Mammary epithelial cell (primary cell): ENCODE results near the gene CGNL1.

Experiments used
- CTCF ChIP-seq, 2 donors: IDR thresholded peaks in 1 of 2; conservative IDR thresholded peaks in 1 of 2; 2 replicates each; pipeline ENCODE4 v1.5.1; 2011 to 2012; ENCODE audit warnings: inconsistent platforms in 2 of 2, low read length in 2 of 2, mild to moderate bottlenecking in 2 of 2, control low read depth in 1 of 2, low read depth in 1 of 2; ENCODE audit not compliant: insufficient read depth in 1 of 2; ENCODE audit errors: extremely low read depth in 1 of 2
- EZH2 ChIP-seq: IDR thresholded peaks from 2 replicates; pipeline ENCODE4 v1.6.1; 2012; ENCODE audit warnings: low read length, inconsistent platforms, borderline replicate concordance

DNA sequence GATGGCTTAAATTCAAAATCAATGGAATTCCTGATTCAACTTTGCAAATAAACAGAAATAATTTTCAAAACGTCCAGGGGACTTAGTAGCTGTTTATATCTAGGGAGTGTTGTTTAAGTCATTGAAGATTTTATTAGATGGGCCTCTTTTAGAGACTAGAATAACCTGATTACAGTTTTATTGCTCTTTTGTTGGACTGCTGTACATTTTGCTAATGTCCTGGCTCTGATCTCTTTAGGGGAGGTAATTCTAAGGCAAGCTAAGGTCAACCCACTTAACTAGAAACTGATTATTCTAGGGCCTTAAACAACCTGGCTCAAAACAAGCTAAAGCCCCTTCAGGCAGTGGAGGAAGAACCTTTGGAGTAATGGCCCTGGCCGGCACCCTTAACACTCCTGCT lies 153.4 kb downstream of the CGNL1 start:
- TF ChIP-seq CTCF (conservative IDR thresholded peaks at IDR 0.05 in 1 of 2, IDR thresholded peaks at IDR 0.05 in 1 of 2; ENCODE audit: extremely low read depth in 1 of 2, insufficient read depth in 1 of 2, low read depth in 1 of 2, low read length in 2 of 2) (no peak), EZH2 (no peak)
